Peyer's patch (tissue), 4 donors: Measurements from ENCODE around the gene SMYD3.

Source experiments
- CTCF ChIP-seq, 6 experiments: fragments of 450-650 bp in 4 of 6; fragments of 200-600 bp in 2 of 6; sonication (generic) in 1 of 6; IDR thresholded peaks; one replicate each; pipeline ENCODE4 v1.5.1; 2017 to 2019; ENCODE audit warnings: antibody characterized with exemption in 6 of 6, mild to moderate bottlenecking in 3 of 6, moderate library complexity in 1 of 6
- POLR2A ChIP-seq, 2 donors: fragments of 450-650 bp; IDR thresholded peaks; one replicate each; pipeline ENCODE4 v1.5.1; 2017; ENCODE audit warnings: antibody characterized with exemption in 2 of 2, mild to moderate bottlenecking in 2 of 2, moderate library complexity in 2 of 2

- TF ChIP-seq CTCF (IDR thresholded peaks at IDR 0.05) (no peak), POLR2A (IDR thresholded peaks at IDR 0.05) (no peak)
Observed at GRCh38 chr1:245827301-245827700, 679.8 kb downstream of the SMYD3 start.
